GM12874 (cell line): Measurements from ENCODE around the gene NOX5.

Experiments
- CTCF ChIP-seq: IDR thresholded peaks from 2 replicates; pipeline ENCODE4 v1.5.1; 2011; ENCODE audit warnings: low read depth, mild to moderate bottlenecking, control low read depth, low read length, moderate library complexity; ENCODE audit not compliant: insufficient read depth

The NOX5 gene

GRCh38 chr15:68994149-68994548, 20.3 kb upstream of the NOX5 start:
- no peak for TF ChIP-seq CTCF

- TF ChIP-seq CTCF = no peak
Observed at GRCh38 chr15:68994981-68995761, 19.3 kb upstream of the NOX5 start.

- no peak for TF ChIP-seq CTCF
Observed at GRCh38 chr15:68997050-68997449, 17.4 kb upstream of the NOX5 start.

- no peak for TF ChIP-seq CTCF
Observed at GRCh38 chr15:68997930-68998777, 16.3 kb upstream of the NOX5 start.

- no peak for TF ChIP-seq CTCF
Observed at GRCh38 chr15:68999091-68999490, 15.4 kb upstream of the NOX5 start.

- TF ChIP-seq CTCF = no peak
Observed at GRCh38 chr15:69000091-69000490, 14.4 kb upstream of the NOX5 start.

GRCh38 chr15:69000725-69001503, 13.6 kb upstream of the NOX5 start:
- TF ChIP-seq CTCF = no peak
